Measurements from ENCODE around the gene SPRED1.

DNA sequence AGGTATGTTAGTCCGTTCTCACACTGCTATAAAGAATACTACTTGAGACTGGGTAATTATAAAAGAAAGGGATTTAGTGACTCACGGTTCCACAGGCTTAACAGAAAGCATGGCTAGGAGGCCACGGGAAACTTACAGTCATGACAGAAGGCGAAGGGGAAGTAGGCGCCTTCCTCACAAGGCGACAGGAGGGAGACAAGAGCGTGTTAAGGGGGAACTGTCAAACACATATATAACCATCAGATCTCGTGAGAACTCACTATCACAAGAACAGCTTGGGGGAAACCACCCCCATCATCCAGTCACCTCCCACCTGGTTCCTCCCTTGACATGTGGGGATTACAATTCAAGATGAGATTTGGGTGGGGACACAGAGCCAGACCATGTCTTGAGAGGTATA lies 30.4 kb downstream of the SPRED1 start:
- TF ChIP-seq, protein P1, sequence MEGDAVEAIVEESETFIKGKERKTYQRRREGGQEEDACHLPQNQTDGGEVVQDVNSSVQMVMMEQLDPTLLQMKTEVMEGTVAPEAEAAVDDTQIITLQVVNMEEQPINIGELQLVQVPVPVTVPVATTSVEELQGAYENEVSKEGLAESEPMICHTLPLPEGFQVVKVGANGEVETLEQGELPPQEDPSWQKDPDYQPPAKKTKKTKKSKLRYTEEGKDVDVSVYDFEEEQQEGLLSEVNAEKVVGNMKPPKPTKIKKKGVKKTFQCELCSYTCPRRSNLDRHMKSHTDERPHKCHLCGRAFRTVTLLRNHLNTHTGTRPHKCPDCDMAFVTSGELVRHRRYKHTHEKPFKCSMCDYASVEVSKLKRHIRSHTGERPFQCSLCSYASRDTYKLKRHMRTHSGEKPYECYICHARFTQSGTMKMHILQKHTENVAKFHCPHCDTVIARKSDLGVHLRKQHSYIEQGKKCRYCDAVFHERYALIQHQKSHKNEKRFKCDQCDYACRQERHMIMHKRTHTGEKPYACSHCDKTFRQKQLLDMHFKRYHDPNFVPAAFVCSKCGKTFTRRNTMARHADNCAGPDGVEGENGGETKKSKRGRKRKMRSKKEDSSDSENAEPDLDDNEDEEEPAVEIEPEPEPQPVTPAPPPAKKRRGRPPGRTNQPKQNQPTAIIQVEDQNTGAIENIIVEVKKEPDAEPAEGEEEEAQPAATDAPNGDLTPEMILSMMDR (conservative IDR thresholded peaks at IDR 0.05; ENCODE audit: low read length): no peak
- TF ChIP-seq EZH2phosphoT487 (IDR thresholded peaks at IDR 0.05; ENCODE audit: borderline replicate concordance, low read depth, low read length): no peak

Data from OCI-LY7 (cell line).